Measurements from ENCODE around the gene TNNT3.

Gene TNNT3

GRCh38 chr11:1923201-1923956, 3.9 kb downstream of the TNNT3 start:
- no peak for DNase-seq (ENCODE audit: low read depth)

GRCh38 chr11:1924181-1924580, 4.7 kb downstream of the TNNT3 start:
- DNase-seq (ENCODE audit: low read depth): no peak

DNA sequence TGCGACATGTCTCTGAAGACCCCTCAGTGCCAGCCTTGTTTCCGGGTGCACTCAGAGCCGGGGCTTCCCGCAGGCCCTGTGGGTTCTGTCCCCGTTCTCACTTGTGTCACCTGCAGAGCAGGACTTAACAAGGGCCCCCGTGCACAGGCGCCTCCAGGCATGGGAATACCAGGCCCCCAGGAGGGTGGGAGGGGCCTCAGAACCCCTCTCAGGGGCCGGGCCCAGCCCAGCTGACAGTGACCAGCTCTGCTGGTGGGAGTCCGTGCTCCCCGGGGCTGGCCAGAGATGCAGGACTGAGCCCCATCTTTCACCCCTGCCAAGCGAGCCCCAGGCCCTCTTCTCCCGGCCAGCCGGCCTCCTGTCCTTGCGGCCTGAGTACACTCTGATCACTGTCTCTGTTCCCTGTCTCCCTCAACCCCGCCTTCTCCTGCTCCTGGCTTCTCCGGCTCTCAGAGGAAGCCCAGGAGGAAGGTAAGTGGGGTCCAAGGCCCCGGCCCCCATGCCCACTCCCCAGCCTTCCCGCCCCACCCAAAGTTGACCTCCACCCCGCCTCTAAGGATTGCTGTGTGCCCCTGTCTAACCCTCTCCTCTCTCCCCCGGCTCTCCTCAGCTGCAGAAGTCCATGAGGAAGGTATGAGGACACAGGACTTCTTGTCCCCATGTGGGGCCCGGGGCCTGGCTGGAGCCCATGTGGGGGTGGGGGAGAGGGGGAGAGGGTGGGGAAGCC, 5.3 kb downstream of the TNNT3 start:
- no peak for DNase-seq (ENCODE audit: low read depth)

DNA sequence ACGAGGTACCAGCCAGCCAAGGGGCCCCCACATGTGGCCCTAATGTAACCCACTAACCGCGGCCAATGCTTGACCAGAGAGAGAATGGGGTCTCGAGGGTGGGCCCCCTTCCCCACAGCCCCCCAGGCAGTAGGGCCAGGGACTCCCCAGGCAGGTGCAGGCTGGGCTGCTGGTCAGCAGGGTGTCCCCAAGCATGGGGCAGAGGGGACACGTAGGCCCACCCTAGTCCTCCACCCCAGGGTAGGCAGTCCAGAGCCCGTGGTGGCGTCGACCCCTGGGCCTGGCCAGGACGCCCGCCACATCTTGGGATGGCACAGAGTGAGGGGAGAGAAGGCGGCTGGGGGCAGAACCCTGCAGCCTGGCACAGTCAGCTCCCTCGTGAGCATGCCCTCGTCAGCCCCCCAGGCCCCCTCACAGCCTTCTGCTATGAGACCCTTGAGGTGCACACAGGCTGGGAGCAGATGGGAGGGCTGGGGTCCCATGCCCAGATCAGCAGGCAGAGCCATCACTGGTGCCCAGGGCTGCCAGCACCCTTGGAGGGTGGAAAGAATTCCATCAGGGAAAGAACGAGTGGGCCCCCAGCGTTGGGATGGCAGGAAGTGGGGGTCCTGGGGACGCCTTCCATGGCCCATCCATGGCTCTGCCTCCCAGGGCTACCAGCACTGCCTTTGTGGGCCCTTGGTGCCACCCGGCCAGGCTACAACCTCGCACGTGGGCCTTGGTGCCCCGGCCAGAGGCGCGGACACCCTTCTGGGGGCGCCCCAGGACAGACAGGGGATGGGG, 6.1 kb downstream of the TNNT3 start:
- DNase-seq (ENCODE audit: low read depth): no peak

- DNase-seq (ENCODE audit: low read depth): no peak
Measured at GRCh38 chr11:1926156-1927025, 6.9 kb downstream of the TNNT3 start.

DNA sequence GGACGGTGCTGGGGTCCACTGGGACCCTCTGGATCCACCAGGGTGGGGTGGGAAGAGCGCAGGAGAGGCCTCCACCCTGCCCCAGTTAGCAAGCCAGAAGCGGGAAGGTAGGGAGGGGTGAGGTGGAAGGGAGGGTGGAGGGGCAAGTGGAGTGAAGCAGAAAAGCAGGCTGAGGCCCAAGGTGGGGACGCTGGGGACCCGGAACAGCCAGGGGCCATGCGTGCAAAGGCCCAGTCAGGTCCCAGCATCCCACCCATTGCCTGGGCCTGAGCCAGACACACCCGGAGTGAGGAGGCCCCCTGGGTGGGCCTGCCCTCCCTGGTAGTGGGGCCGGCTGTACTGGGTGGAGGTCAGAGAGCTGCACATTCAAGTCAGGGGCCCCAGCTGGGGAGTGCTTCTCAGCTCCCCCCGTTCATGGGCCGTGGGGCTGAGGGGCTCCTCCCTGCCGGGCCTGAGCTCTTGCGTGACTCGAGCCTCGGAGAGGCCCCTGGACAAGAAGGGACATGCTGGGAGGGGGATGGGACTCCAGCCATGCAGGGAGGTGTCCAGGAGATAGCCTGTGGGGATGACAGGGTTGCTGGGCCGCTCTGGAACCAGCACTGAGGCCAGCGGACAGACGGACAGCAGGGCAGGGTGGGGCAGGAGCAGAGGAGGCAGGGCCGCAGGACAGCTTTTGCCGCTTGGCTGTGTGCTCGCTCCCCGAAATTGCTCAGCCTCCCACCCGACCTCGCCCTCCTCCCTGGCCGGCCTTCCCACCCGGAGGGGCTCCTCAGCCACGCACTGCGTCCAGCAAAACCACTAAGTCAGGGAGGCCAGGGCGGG, 7.7 kb downstream of the TNNT3 start:
- no peak for DNase-seq (ENCODE audit: low read depth)

- DNase-seq (ENCODE audit: low read depth): no peak
Measured at GRCh38 chr11:1927848-1928469, 8.5 kb downstream of the TNNT3 start.

GRCh38 chr11:1928470-1928890, 9.0 kb downstream of the TNNT3 start:
- no peak for DNase-seq (ENCODE audit: low read depth)

DNA sequence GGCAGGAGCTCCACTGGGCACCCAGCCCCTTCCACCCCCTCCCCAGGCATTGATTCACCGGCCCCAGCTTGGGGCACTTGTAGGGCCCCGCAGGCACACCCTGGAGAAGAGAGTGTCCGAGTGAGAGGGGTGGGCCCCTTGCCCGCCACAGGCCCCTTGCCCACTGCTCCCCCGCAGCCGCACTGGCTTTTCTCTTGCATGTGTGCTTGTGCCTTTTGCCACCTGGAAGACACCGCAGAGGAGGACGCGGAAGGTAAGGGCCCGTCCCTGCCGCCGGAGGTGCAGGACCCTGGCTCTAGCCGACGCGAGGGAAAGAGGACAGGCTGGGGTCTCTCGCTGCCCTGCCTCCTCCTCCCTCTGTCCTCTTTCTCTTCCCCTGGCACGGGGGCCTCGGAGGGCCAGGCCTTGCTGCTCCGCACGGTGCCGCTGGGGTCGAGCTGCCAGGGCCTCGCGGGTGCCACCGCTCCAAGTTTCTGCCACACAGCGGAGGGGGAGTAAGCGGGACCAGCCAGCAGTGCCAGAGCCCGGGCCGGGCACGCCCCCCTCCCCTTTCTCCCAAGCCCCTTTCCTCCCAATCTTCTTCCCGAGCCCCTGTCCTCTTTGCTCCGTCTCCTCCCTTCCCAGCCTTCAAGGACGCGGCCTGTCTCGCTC, 9.5 kb downstream of the TNNT3 start:
- DNase-seq (ENCODE audit: low read depth): no peak

- DNase-seq (ENCODE audit: low read depth): no peak
Measured at GRCh38 chr11:1929621-1930461, 10.3 kb downstream of the TNNT3 start.

DNA sequence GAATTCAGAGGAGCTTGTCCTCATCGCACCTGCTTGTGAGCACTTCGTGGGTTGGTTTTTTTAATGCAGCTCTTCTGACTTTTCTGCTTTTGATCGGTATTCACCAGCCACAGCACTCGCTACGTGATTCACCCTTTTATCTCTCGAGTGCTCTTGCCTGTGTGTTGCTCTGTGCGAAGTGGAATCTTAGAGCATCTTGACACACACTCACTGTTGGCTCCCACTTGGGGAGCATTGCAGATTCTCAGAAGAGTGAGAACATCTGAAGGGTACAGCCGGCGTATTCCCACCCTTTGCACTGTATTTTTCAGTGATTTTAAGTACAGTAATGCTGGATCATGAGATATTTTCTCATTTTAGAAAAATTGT, 10.9 kb downstream of the TNNT3 start:
- DNase-seq (ENCODE audit: low read depth): no peak

DNA sequence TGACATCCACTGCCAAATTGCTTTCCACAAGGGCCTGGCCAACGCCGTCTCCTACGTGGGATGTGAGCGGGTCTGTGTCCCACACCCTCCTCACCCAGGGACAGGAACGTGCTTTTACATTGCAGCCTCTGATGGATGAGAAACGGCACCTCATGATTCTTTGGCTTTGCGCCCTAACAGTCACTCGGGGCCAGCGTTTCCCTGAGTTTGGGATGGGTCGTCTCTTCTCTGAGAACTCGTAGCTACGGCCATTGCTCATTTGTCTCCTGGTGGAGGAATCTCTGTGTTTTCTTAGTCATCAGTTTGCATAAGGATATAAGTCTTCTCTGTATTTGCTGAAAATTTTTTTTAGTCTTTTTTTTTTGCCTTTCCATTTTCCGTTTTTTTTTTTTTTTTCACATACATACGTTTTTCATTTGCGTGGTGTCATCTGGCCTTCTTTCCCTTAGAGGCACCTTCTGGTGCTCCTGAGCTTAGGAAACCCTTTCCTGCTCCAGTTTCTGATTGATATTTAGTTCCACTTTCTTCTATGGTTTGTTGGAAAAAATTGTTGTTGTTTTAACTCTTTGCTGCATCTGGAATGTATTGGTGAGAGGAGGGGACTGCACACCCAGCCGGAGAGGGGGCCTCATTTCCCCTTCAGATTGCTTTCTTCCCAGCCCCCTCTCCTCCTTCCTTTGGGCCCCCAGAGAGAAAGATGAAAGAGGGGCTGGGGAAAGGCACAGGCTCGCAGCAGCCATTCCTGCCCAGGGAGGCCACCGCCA, 12.0 kb downstream of the TNNT3 start:
- no peak for DNase-seq (ENCODE audit: low read depth)

GRCh38 chr11:1932105-1932480, 12.6 kb downstream of the TNNT3 start:
- no peak for DNase-seq (ENCODE audit: low read depth)

DNA sequence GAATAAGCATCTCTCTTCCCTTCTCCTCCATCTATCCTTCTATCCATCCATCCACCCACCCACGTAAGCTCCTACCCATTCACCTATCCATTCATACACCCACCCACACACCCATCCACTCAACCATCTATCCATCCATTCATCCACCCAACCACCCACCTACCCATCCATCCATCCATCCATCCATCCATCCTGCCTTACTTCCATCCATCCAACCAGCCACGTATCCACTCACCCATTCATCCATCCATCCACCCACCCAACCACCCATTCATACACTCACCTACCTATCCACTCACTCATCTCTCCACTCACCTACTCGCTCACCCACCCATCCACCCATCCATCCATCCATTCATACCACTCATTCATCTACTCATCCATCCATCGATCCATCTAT, 13.2 kb downstream of the TNNT3 start:
- no peak for DNase-seq (ENCODE audit: low read depth)

- DNase-seq (ENCODE audit: low read depth): no peak
Measured at GRCh38 chr11:1933416-1934334, 14.2 kb downstream of the TNNT3 start.

GRCh38 chr11:1934335-1935155, 15.0 kb downstream of the TNNT3 start:
- no peak for DNase-seq (ENCODE audit: low read depth)

All from ELR (cell line).